ENCODE measurements around the gene IFT122. TPM values are rescaled to one million over a fixed set of nuclear protein-coding genes. Genes with fewer than 3 reads are reported as not detected.

IFT122 gene
- total RNA-seq, 1 donor from 2014 or later: 42.3 TPM

- Histone ChIP-seq H3K4me1 (ENCODE audit: control insufficient read depth in 3 of 3, insufficient read depth in 3 of 3, low read length in 3 of 3) (peaks cover 47 to 66% (median 57%) of the 10 kb centered on the region in 3 donors), H3K27ac (ENCODE audit: low read depth, low read length) (peak overlapping the region; percentile 47), H3K4me3 (ENCODE audit: low read length in 3 of 3) (no peak overlapping the region), H3K9me3 (ENCODE audit: control insufficient read depth in 3 of 3, low read length in 3 of 3) (no peaks in the 10 kb centered on the region), H3K27me3 (ENCODE audit: control insufficient read depth in 3 of 3, insufficient read depth in 3 of 3, low read length in 3 of 3) (no peaks in the 10 kb centered on the region), H3K36me3 (ENCODE audit: control insufficient read depth in 3 of 3, insufficient read depth in 3 of 3, low read length in 3 of 3) (peaks cover 11 to 50% (median 38%) of the 10 kb centered on the region in 3 donors), H3K9ac (ENCODE audit: low read depth in 1 of 3, low read length in 3 of 3) (no peak overlapping the region)
These were observed 124.0 kb downstream of the IFT122 start for GRCh38 chr3:129563850-129564535.

DNA sequence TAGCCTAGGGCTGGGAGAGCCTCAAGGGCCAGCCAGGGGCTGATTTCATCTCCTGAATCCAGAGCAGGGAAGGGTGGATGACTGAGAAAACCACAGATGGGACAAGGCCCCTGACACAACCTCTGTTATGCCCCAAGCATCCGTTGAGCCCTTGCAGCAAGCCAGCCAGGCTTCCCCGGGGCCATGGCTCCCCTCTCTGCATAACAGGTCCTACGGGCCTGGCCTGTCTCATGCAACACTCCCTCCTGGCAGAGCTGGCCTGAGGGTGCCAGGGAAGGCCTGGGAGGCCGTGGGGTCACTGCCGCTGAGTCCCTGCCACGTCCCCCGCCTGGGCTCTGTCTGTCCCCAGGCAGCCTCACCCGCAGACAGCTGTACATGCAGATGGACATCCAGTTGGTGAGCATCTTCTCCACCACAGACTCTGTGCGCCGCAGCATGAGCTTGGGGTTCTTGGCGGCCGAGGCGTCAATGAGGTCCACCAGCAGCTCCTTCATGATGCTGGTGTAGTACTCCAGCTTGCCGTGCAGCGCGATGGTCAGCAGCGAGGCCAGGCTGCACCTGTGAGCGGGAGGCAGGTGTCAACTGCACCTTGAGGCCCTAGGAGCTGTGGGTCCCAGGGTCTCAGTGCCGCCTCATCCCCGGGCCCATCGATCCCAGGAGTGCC, 125.1 kb downstream of the IFT122 start:
- no peak overlapping the region for H3K4me3 ChIP-seq (ENCODE audit: low read length in 3 of 3)
- peaks cover 37 to 55% (median 46%) of the 10 kb centered on the region in 3 donors for H3K4me1 ChIP-seq (ENCODE audit: control insufficient read depth in 3 of 3, insufficient read depth in 3 of 3, low read length in 3 of 3)
- no peak overlapping the region for H3K27ac ChIP-seq (ENCODE audit: low read depth, low read length)
- H3K36me3 ChIP-seq (ENCODE audit: control insufficient read depth in 3 of 3, insufficient read depth in 3 of 3, low read length in 3 of 3): peaks cover 17 to 47% (median 36%) of the 10 kb centered on the region in 3 donors
- peak overlapping the region in 1 of 3 donors; percentile 25 for H3K9ac ChIP-seq (ENCODE audit: low read depth in 1 of 3, low read length in 3 of 3)
- no peaks in the 10 kb centered on the region for H3K27me3 ChIP-seq (ENCODE audit: control insufficient read depth in 3 of 3, insufficient read depth in 3 of 3, low read length in 3 of 3)
- no peaks in the 10 kb centered on the region for H3K9me3 ChIP-seq (ENCODE audit: control insufficient read depth in 3 of 3, low read length in 3 of 3)

DNA sequence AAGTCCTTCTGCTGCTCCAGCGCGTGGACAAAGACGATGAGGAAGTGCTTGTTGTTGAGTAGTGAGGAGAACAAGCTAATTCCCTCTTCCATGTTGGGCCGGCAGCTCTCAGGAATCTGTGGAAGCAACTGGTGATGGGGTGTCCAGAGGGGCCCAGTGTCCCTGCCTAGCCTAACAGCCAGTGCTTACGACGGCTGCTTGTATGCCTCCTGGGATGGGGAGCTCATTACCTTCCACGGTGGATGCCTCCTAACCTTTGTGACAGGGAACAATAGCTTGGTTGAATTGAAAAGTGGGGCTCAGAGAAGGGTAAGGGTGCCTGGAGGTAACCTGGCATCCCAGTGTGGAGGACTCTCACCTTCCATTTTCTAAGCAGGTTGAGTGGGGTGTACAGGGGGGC, 125.9 kb downstream of the IFT122 start:
- H3K27ac ChIP-seq (ENCODE audit: low read depth, low read length): no peak overlapping the region
- H3K4me1 ChIP-seq (ENCODE audit: control insufficient read depth in 3 of 3, insufficient read depth in 3 of 3, low read length in 3 of 3): peaks cover 29 to 48% (median 40%) of the 10 kb centered on the region in 3 donors
- no peaks in the 10 kb centered on the region for H3K9me3 ChIP-seq (ENCODE audit: control insufficient read depth in 3 of 3, low read length in 3 of 3)
- no peak overlapping the region for H3K9ac ChIP-seq (ENCODE audit: low read depth in 1 of 3, low read length in 3 of 3)
- no peak overlapping the region for H3K4me3 ChIP-seq (ENCODE audit: low read length in 3 of 3)
- peaks cover 17 to 51% (median 38%) of the 10 kb centered on the region in 3 donors for H3K36me3 ChIP-seq (ENCODE audit: control insufficient read depth in 3 of 3, insufficient read depth in 3 of 3, low read length in 3 of 3)
- H3K27me3 ChIP-seq (ENCODE audit: control insufficient read depth in 3 of 3, insufficient read depth in 3 of 3, low read length in 3 of 3): no peaks in the 10 kb centered on the region

- Histone ChIP-seq H3K27ac (ENCODE audit: low read depth, low read length) (no peak overlapping the region), H3K36me3 (ENCODE audit: control insufficient read depth in 3 of 3, insufficient read depth in 3 of 3, low read length in 3 of 3) (peaks cover 17 to 58% (median 44%) of the 10 kb centered on the region in 3 donors), H3K9ac (ENCODE audit: low read depth in 1 of 3, low read length in 3 of 3) (no peak overlapping the region), H3K4me1 (ENCODE audit: control insufficient read depth in 3 of 3, insufficient read depth in 3 of 3, low read length in 3 of 3) (peaks cover 19 to 37% (median 29%) of the 10 kb centered on the region in 3 donors), H3K4me3 (ENCODE audit: low read length in 3 of 3) (no peak overlapping the region), H3K9me3 (ENCODE audit: control insufficient read depth in 3 of 3, low read length in 3 of 3) (no peaks in the 10 kb centered on the region), H3K27me3 (ENCODE audit: control insufficient read depth in 3 of 3, insufficient read depth in 3 of 3, low read length in 3 of 3) (no peaks in the 10 kb centered on the region)
These were observed 127.2 kb downstream of the IFT122 start for GRCh38 chr3:129567176-129567705.

DNA sequence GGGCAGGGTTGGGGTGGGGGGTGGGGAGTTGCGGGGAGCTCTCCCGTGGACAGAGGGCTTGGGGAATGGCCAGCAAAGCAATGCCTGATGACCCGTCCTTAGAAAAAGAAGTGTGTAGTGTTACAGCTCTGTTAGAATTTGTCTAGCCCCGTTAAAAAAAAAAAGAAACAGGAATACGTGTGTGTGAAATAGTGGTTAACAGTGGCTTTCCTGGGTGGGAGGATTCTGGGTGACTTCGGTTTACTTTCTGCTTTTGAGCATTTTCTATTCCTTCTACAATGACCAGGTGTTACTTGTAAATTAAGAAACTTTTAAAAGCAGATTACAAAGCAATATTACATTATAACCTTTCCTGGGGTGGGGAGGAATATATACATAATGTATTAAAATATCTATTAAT, 127.9 kb downstream of the IFT122 start:
- H3K36me3 ChIP-seq (ENCODE audit: control insufficient read depth in 3 of 3, insufficient read depth in 3 of 3, low read length in 3 of 3): peaks cover 17 to 58% (median 41%) of the 10 kb centered on the region in 3 donors
- no peaks in the 10 kb centered on the region for H3K27me3 ChIP-seq (ENCODE audit: control insufficient read depth in 3 of 3, insufficient read depth in 3 of 3, low read length in 3 of 3)
- no peak overlapping the region for H3K27ac ChIP-seq (ENCODE audit: low read depth, low read length)
- no peaks in the 10 kb centered on the region for H3K9me3 ChIP-seq (ENCODE audit: control insufficient read depth in 3 of 3, low read length in 3 of 3)
- no peak overlapping the region for H3K4me3 ChIP-seq (ENCODE audit: low read length in 3 of 3)
- H3K4me1 ChIP-seq (ENCODE audit: control insufficient read depth in 3 of 3, insufficient read depth in 3 of 3, low read length in 3 of 3): peaks cover 19 to 34% (median 29%) of the 10 kb centered on the region in 3 donors
- no peak overlapping the region for H3K9ac ChIP-seq (ENCODE audit: low read depth in 1 of 3, low read length in 3 of 3)

GRCh38 chr3:129569856-129570255, 129.8 kb downstream of the IFT122 start:
- H3K36me3 ChIP-seq (ENCODE audit: control insufficient read depth in 3 of 3, insufficient read depth in 3 of 3, low read length in 3 of 3): peaks cover 26 to 62% (median 47%) of the 10 kb centered on the region in 3 donors
- H3K4me3 ChIP-seq (ENCODE audit: low read length in 3 of 3): no peak overlapping the region
- H3K9me3 ChIP-seq (ENCODE audit: control insufficient read depth in 3 of 3, low read length in 3 of 3): no peaks in the 10 kb centered on the region
- peaks cover 8 to 22% (median 18%) of the 10 kb centered on the region in 3 donors for H3K4me1 ChIP-seq (ENCODE audit: control insufficient read depth in 3 of 3, insufficient read depth in 3 of 3, low read length in 3 of 3)
- H3K27ac ChIP-seq (ENCODE audit: low read depth, low read length): no peak overlapping the region
- H3K9ac ChIP-seq (ENCODE audit: low read depth in 1 of 3, low read length in 3 of 3): no peak overlapping the region
- H3K27me3 ChIP-seq (ENCODE audit: control insufficient read depth in 3 of 3, insufficient read depth in 3 of 3, low read length in 3 of 3): no peaks in the 10 kb centered on the region

Small RNA genes lying within 50 kb of the gene (small RNA-seq; reads per million reads assigned to genes)
- 1.8 reads per million, percentile 84 among the genes with 10 or more reads in this experiment for gene SNORA7B

Other genes starting within 250 kb of the IFT122 start
- gene COPG1, start 190.6 kb upstream of the IFT122 start, total RNA-seq: 120 TPM
- gene HMCES, start 161.4 kb upstream of the IFT122 start, total RNA-seq: 17.2 TPM
- not detected for gene EFCAB12, start 11.6 kb upstream of the IFT122 start, total RNA-seq
- gene MBD4, start 276 bp upstream of the IFT122 start, total RNA-seq: 7.8 TPM
- not detected for gene RHO, start 88.4 kb downstream of the IFT122 start, total RNA-seq
- gene H1-8, start 103.0 kb downstream of the IFT122 start, total RNA-seq: not detected
- gene PLXND1, start 166.5 kb downstream of the IFT122 start, total RNA-seq: 92.4 TPM